ENCODE measurements around the gene SETMAR. TPM values are rescaled to one million over a fixed set of nuclear protein-coding genes. Genes with fewer than 3 reads are reported as not detected.

Gene SETMAR
- polyA plus RNA-seq, 1 of the 3 experiments (the other 2 are of a cell fraction): 10.6 TPM

DNA sequence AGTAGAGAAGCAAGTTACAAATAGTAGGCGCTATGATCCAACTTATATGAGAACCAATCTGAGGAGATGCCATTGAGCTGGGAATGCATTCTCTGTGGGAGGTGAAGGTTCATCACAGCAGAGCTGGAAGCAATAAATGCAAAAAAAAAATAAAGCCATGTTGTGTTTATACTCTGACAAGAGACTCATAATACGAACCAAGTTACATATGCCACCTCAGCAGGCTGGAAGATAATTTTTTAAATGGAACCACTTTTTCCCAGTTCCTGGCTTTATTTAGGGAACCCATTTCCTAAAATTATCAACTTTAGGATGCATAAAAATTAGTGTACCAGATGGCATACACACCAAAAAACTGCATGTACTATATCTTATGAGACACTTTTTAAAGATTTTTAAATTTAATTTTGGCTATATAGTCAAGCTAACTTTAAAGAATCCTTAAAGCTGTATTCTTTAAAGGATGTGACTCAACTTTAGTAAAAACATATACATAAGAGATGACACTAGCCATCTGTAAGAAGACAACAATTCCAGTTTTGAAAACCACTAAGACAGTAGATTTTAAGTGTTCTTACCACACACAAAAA is 23.6 kb upstream of the SETMAR start:
- Histone ChIP-seq H3K27ac (ENCODE audit: low read depth in 2 of 2, low read length in 1 of 2) (no peak overlapping the region), H3K9me2 (no peaks in the 10 kb centered on the region), H3K9ac (no peak overlapping the region), H3F3A (replicated peaks; ENCODE audit: insufficient read depth) (no peaks in the 10 kb centered on the region), H3K27me3 (ENCODE audit: insufficient read depth) (no peaks in the 10 kb centered on the region), H3K4me3 (ENCODE audit: low read depth in 2 of 2, low read length in 1 of 2) (no peak overlapping the region), H2AFZ (ENCODE audit: low read depth) (no peak overlapping the region), H3K79me2 (ENCODE audit: insufficient read depth) (no peaks in the 10 kb centered on the region), H3K4me1 (ENCODE audit: control insufficient read depth in 1 of 2, insufficient read depth in 2 of 2, low read depth in 1 of 2, low read length in 1 of 2) (no peaks in the 10 kb centered on the region), H4K20me1 (ENCODE audit: insufficient read depth) (no peaks in the 10 kb centered on the region), H3K9me3 (no peaks in the 10 kb centered on the region), H3K36me3 (replicated peaks in 1 of 2; ENCODE audit: control insufficient read depth in 1 of 2, insufficient read depth in 2 of 2, low read length in 1 of 2) (no peaks in the 10 kb centered on the region), H3K4me2 (no peak overlapping the region)
- 65% methylated on average over 2 of the region's 2 CpGs for WGBS (ENCODE audit: low lambda C conversion rate)
- POLR2A ChIA-PET: no interaction called here
- TF ChIP-seq, protein P1, sequence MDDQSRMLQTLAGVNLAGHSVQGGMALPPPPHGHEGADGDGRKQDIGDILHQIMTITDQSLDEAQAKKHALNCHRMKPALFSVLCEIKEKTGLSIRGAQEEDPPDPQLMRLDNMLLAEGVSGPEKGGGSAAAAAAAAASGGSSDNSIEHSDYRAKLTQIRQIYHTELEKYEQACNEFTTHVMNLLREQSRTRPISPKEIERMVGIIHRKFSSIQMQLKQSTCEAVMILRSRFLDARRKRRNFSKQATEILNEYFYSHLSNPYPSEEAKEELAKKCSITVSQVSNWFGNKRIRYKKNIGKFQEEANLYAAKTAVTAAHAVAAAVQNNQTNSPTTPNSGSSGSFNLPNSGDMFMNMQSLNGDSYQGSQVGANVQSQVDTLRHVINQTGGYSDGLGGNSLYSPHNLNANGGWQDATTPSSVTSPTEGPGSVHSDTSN (IDR thresholded peaks at IDR 0.05): no peak
- TF ChIP-seq RAD21 (IDR thresholded peaks at IDR 0.05; ENCODE audit: low read length): no peak
- TF ChIP-seq JUND (IDR thresholded peaks at IDR 0.05): no peak
- no peak for TF ChIP-seq TCF12 (IDR thresholded peaks at IDR 0.05)
- no peak for TF ChIP-seq NRF1 (IDR thresholded peaks at IDR 0.05; ENCODE audit: low read depth, low read length)
- TF ChIP-seq, protein P2, sequence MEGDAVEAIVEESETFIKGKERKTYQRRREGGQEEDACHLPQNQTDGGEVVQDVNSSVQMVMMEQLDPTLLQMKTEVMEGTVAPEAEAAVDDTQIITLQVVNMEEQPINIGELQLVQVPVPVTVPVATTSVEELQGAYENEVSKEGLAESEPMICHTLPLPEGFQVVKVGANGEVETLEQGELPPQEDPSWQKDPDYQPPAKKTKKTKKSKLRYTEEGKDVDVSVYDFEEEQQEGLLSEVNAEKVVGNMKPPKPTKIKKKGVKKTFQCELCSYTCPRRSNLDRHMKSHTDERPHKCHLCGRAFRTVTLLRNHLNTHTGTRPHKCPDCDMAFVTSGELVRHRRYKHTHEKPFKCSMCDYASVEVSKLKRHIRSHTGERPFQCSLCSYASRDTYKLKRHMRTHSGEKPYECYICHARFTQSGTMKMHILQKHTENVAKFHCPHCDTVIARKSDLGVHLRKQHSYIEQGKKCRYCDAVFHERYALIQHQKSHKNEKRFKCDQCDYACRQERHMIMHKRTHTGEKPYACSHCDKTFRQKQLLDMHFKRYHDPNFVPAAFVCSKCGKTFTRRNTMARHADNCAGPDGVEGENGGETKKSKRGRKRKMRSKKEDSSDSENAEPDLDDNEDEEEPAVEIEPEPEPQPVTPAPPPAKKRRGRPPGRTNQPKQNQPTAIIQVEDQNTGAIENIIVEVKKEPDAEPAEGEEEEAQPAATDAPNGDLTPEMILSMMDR (IDR thresholded peaks at IDR 0.05): no peak
- TF ChIP-seq, protein P3, sequence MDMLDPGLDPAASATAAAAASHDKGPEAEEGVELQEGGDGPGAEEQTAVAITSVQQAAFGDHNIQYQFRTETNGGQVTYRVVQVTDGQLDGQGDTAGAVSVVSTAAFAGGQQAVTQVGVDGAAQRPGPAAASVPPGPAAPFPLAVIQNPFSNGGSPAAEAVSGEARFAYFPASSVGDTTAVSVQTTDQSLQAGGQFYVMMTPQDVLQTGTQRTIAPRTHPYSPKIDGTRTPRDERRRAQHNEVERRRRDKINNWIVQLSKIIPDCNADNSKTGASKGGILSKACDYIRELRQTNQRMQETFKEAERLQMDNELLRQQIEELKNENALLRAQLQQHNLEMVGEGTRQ (IDR thresholded peaks at IDR 0.05; ENCODE audit: borderline replicate concordance, low read depth, low read length): no peak
- TF ChIP-seq GATA2 (CRISPR knock-in tag; IDR thresholded peaks at IDR 0.05): no peak
- TF ChIP-seq MEF2A (IDR thresholded peaks at IDR 0.05; ENCODE audit: borderline replicate concordance, low read depth): no peak
- no peak for TF ChIP-seq TAF1 (IDR thresholded peaks at IDR 0.05; ENCODE audit: borderline replicate concordance, low read depth, low read length)
- TF ChIP-seq, protein P4, sequence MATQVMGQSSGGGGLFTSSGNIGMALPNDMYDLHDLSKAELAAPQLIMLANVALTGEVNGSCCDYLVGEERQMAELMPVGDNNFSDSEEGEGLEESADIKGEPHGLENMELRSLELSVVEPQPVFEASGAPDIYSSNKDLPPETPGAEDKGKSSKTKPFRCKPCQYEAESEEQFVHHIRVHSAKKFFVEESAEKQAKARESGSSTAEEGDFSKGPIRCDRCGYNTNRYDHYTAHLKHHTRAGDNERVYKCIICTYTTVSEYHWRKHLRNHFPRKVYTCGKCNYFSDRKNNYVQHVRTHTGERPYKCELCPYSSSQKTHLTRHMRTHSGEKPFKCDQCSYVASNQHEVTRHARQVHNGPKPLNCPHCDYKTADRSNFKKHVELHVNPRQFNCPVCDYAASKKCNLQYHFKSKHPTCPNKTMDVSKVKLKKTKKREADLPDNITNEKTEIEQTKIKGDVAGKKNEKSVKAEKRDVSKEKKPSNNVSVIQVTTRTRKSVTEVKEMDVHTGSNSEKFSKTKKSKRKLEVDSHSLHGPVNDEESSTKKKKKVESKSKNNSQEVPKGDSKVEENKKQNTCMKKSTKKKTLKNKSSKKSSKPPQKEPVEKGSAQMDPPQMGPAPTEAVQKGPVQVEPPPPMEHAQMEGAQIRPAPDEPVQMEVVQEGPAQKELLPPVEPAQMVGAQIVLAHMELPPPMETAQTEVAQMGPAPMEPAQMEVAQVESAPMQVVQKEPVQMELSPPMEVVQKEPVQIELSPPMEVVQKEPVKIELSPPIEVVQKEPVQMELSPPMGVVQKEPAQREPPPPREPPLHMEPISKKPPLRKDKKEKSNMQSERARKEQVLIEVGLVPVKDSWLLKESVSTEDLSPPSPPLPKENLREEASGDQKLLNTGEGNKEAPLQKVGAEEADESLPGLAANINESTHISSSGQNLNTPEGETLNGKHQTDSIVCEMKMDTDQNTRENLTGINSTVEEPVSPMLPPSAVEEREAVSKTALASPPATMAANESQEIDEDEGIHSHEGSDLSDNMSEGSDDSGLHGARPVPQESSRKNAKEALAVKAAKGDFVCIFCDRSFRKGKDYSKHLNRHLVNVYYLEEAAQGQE (IDR thresholded peaks at IDR 0.05; ENCODE audit: low read depth, low read length): no peak
- no peak for TF ChIP-seq RXRA (IDR thresholded peaks at IDR 0.05; ENCODE audit: borderline replicate concordance, low read depth)
- TF ChIP-seq ELF1 (IDR thresholded peaks at IDR 0.05): no peak
- no peak for TF ChIP-seq YY1 (IDR thresholded peaks at IDR 0.05; ENCODE audit: low read depth)
- TF ChIP-seq GABPA (IDR thresholded peaks at IDR 0.05; ENCODE audit: low read depth): no peak
- no peak for TF ChIP-seq FOSL2 (IDR thresholded peaks at IDR 0.05; ENCODE audit: borderline replicate concordance, low read depth)
- no peak for TF ChIP-seq MXI1 (IDR thresholded peaks at IDR 0.05; ENCODE audit: low read depth, low read length)
- TF ChIP-seq, protein P5, sequence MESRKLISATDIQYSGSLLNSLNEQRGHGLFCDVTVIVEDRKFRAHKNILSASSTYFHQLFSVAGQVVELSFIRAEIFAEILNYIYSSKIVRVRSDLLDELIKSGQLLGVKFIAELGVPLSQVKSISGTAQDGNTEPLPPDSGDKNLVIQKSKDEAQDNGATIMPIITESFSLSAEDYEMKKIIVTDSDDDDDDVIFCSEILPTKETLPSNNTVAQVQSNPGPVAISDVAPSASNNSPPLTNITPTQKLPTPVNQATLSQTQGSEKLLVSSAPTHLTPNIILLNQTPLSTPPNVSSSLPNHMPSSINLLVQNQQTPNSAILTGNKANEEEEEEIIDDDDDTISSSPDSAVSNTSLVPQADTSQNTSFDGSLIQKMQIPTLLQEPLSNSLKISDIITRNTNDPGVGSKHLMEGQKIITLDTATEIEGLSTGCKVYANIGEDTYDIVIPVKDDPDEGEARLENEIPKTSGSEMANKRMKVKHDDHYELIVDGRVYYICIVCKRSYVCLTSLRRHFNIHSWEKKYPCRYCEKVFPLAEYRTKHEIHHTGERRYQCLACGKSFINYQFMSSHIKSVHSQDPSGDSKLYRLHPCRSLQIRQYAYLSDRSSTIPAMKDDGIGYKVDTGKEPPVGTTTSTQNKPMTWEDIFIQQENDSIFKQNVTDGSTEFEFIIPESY (IDR thresholded peaks at IDR 0.05; ENCODE audit: borderline replicate concordance, low read depth): no peak
- TF ChIP-seq NFIC (IDR thresholded peaks at IDR 0.05; ENCODE audit: borderline replicate concordance): no peak
- TF ChIP-seq, protein P6, sequence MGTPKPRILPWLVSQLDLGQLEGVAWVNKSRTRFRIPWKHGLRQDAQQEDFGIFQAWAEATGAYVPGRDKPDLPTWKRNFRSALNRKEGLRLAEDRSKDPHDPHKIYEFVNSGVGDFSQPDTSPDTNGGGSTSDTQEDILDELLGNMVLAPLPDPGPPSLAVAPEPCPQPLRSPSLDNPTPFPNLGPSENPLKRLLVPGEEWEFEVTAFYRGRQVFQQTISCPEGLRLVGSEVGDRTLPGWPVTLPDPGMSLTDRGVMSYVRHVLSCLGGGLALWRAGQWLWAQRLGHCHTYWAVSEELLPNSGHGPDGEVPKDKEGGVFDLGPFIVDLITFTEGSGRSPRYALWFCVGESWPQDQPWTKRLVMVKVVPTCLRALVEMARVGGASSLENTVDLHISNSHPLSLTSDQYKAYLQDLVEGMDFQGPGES (IDR thresholded peaks at IDR 0.05; ENCODE audit: low read depth, low read length): no peak
- CTCF ChIA-PET: interaction anchor here (4.1 kb wide), 1 partner anchor 10 kb away, joined by 21 read pairs; no protein-coding TSS in a partner anchor
- no peak for DNase-seq

Measured in SK-N-SH (cell line).